NCI-H774 (cell line): Measurements from ENCODE around the gene SERPINA1.
"Not testable (repeated sequence)": the region's sequence is repeated elsewhere in the genome, so short reads cannot be mapped to it uniquely, and the experiment has no call there.

Source experiments
- DNase-seq: peaks from one replicate; lab custom pipeline; 2025; lab: John Stamatoyannopoulos, UW

Gene SERPINA1

DNA sequence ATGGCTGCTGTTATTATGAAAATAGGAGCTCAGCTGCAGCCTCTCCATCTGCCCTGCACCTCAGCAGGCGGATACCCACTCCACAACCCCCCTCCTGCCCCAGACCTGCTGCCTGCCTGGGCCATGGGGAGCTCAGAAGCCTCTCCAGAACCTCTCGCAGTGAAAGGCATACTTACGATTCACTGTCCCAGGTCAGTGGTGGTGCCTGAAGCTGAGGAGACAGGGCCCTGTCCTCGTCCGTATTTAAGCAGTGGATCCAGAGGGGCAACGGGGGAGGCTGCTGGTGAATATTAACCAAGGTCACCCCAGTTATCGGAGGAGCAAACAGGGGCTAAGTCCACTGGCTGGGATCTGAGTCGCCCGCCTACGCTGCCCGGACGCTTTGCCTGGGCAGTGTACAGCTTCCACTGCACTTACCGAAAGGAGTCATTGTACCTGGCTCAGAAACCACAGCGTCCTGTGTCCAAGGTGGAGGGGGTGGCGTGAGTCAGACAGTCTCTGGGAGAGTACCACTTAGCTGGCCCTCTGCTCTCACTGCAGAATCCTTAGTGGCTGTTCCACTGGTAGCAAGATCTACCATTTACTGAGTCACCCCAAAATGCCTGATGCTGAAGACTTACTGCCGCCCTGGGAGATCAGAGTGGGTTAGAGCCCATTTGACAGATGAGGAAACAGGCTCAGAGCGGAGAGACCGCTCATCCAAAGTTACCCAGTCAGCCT, at the start of gene SERPINA1:
Gene SERPINA1 (minus strand): TSS at position 219 of the 720 bp plus-strand sequence. CDS start 5,365 bp downstream, outside the sequence.
- no peak for DNase-seq

GRCh38 chr14:94428610-94429009, 40.2 kb upstream of the SERPINA1 start:
- no peak for DNase-seq

DNA sequence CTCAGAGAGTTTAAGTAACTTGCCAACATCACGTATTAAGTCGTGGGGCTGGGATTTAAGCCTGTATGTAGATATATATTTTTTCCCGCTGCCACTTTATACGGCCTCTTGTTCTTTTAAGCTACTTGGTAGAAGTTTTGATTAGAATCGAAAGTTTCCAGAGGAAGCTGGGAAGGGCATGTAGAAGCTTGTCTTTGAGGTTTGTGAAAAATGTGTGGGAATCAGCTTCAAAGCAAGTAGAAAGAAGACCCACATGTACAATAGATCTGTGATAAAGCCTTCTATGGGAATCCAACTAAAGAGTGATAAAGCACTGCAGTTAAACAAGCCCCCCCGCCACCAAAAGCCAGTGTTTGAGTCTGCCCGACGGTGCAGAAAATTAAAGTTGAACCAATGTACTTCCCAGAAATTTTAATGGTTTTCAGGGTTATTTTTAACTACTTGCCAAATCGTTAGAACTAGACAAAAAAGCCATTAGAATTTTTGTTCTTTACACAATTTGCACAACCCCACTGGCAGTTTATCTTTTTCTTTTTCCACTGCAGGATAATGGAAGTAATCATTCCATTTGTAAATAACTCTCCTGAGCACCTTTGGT, 38.7 kb upstream of the SERPINA1 start:
- DNase-seq = no peak

GRCh38 chr14:94426526-94426925, 38.1 kb upstream of the SERPINA1 start:
- DNase-seq = no peak

- no peak for DNase-seq
Measured at GRCh38 chr14:94424371-94424770, 36.0 kb upstream of the SERPINA1 start.

DNA sequence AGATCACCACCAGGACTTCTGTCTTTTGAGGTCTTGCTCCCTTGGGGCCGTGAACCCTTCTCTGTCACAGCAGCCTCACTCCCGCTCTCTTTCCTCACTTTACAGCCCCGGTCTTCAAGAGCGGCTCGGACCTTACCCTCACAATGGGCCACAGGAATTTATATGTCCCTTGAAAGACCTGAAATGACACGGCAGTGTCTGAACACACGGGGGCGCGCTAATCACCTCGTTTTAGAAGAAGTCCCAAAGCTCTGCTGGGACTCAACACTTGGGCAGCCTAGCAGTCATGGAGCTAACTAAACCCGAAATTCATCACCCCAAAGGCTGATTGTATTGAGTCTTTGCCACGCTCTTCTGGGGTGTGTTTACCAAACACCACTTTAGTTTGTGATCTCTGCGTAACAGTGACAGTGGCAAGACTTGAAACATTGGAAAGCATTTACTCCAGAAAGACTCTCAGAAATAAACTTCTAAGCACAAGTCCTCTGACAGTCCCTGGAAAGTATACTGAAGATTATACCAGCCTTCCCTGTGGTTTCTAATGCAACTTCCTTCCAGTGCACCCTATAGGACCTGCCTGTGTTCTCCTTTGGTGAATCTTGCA, 35.2 kb upstream of the SERPINA1 start:
- DNase-seq = no peak

DNA sequence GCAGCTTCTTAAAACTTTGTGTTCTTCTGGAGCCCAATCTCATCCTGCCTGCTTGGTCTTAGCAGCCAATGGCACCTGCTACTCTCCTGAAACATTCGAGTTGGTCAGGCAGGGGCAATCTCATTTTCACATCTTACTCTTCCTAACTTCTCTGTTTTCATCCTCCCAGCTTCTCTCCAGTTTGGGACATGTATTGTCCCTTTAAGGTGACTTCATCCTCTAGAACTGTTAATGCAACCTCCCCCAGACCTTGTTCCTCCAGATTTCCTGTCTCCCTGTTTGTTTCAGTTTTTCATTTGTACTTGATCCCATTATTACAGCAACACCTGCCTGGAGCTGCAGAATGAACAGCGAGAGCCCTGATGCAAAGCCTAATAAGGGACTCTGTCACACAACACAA, 32.9 kb upstream of the SERPINA1 start:
- DNase-seq = peak; percentile 64

- not testable (repeated sequence) for DNase-seq
Measured at GRCh38 chr14:94417497-94418205, 29.2 kb upstream of the SERPINA1 start.

DNA sequence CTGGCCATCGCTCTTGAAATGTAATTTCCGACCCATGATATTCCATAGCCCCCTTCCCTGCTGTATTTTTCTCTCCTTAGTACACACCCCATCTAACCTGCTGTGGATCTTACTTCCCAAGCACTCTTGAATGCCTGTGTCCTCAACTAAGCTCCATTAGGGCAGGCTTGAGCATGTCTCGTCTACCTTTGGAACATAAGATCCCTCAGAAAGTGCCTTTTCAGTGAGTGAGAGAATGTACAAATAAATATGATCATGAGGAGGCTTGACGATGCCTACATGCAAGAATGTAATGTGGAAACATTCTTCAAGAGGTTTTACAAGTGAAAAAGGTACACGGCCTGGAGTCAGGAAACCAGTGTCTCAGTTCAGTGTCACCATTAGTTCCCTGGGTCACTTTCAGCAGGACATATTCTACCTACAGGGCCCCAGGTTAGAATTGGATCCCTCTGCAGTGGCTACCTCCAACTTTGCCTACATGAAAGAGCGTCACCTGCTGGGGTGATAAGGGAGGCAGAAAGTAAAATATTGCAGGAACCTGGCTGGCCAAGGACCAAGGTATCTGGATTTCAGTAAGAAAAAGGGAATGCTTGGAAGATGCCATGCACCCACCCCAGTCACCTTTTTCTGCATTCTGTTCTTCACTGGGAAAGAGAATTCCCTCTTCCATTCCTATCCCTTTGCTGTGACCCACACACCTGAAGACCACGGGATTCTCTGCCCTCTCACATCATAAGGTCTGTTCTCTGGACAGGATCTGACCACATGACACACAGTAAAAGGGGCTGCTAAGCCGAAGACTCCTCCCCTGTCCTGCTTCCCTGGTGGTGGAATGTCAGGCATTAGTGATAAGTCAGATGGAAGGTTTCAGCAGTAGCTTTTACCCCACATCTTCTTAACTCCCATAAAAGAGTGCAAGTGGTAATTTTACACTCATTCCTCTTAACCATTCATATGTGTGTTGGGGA, 24.6 kb upstream of the SERPINA1 start:
- DNase-seq = no peak

- DNase-seq = no peak
Measured at GRCh38 chr14:94411638-94412037, 23.2 kb upstream of the SERPINA1 start.

GRCh38 chr14:94409430-94409829, 21.0 kb upstream of the SERPINA1 start:
- DNase-seq = not testable (repeated sequence)

GRCh38 chr14:94408546-94409095, 20.2 kb upstream of the SERPINA1 start:
- no peak for DNase-seq

DNA sequence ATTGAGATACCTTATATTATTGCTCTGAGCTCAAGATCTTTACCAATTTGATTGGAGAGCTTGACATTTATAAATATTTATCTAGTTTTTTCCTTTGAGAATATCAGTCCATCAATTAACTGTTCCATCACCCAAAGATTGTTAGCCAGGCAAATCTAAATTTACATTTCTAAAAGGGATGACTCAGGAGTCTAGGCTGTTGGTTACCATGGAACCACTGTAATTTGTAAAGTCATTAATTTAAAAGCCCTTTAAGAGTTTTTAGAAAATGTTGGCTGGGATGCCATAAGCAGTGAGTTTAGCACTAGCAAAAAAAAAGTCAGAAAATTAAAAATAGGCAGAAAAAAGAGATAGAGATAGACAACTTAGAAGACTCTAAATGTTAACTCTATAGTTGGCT, 19.5 kb upstream of the SERPINA1 start:
- no peak for DNase-seq

GRCh38 chr14:94406910-94407309, 18.5 kb upstream of the SERPINA1 start:
- no peak for DNase-seq

DNA sequence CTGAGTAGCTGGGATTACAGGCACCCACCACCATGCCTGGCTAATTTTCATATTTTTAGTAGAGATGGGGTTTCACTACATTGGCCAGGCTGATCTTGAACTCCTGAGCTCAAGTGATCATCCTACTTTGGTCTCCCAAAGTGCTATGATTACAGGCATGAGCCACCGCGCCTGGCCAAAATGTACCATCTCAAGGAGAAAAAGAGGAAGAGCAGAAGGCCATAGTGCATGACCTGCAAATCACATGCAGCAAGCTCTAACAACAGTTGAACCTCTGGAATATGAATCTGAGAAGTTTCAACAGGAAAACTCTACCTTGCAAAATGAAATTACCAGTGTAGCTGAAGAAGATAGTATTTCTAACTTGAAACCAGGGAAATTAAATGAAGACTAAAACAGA, 17.1 kb upstream of the SERPINA1 start:
- no peak for DNase-seq

GRCh38 chr14:94404561-94404960, 16.2 kb upstream of the SERPINA1 start:
- no peak for DNase-seq

DNA sequence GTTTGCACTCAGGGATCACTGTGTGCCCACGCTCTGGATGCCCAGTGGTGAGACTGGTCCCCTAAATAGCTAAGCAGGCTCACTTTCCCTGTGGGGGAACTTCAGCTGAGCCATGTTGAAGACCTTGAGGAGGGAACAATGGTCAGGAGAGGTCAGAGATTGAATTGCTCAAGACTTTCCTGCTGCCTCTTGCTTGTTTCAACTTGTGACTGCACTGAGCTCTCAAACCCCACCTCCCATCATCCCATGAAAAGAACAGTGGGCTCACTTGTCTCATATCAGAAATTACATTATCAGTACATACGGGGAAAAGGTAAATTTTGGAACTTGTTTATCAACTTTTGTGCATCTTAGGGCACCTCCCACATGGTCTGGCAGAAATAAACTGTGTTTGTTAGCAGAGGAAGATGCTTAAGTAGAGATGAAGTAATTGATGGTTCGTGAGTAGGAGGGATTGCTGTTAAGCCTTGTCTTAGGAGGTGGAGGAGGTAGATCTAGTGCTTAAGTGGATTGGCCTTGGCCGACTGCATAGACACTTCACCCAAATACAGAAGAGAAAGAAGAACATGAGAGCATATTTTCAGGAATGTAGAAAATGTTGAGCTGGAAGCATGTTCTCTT, 15.0 kb upstream of the SERPINA1 start:
- no peak for DNase-seq

DNA sequence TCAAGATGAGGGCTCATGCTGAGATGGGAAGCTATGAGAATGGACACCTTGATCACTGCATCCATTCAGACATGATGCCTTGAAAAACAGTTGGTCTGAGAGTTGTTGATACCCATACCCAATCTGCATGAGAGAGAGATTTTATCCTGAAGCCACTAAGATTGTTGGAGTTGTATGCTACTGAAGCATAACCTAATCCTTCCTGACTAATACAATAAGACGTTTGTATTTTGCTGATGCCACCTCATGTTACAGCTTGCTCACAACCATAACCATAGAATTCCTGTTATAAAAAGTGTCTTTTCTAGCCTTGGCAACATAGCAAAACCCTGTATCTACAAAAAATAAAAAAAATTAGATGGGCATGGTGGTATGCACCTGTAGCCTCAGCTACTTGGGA, 12.7 kb upstream of the SERPINA1 start:
- no peak for DNase-seq

DNA sequence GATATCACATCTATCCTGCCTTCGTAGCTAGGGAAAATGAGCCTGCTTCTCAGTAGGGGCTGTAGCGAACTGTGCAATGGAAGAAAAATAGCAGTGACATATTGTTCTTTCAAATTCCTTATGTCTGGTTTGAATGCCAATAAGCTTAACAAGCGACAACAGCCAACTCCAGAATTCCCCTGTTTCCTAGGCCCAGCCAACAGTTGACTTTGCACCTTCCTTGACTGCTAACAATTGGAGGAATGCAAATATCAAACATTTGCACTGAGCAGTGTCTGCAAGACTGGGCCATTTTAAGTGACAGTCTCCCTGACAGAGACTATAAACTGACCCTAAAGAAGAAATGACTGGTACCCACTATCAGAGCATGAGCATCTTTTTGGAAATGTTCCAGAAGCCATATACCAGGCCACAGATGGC, 12.0 kb upstream of the SERPINA1 start:
- no peak for DNase-seq

- no peak for DNase-seq
Measured at GRCh38 chr14:94398536-94398935, 10.1 kb upstream of the SERPINA1 start.

DNA sequence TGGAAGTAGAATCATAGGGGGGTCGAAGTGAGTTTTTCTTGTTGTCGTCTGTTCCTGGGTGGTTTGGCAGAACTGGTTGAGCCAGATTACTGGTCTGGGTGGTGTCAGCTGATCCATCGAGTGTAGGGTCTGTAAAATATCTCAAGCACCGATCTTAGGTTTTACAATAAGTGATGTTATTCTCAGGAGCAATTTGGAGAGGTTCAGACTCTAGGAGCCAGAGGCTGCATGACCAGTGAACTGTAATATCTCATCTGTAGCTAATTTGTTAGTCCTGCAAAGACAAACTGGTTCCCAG, 9.7 kb upstream of the SERPINA1 start:
- DNase-seq = no peak
